MCF 10A (cell line): ENCODE data around the gene SLC9A4. TPM values are rescaled to one million over a fixed set of nuclear protein-coding genes. Genes with fewer than 3 reads are reported as not detected.

ENCODE experiments used
- Bru-seq: library from RNA; stranded (reverse); fragments of 400-500 nt; gene quantifications from one replicate; lab custom pipeline; 2021; lab: Mats Ljungman, UMichigan
- BruChase-seq, 2 experiments: library from RNA; stranded (reverse); fragments of 400-500 nt; gene quantifications; one replicate each; lab custom pipeline; 2021; lab: Mats Ljungman, UMichigan
- BruUV-seq: library from RNA; stranded (reverse); fragments of 400-500 nt; replicated peaks from 2 replicates; lab custom pipeline; 2021; lab: Mats Ljungman, UMichigan
- CTCF ChIA-PET: fragments of 300-600 bp; sonication (Branson Sonifier 250); formaldehyde crosslinking; extraction: SDS; loops from one replicate; lab custom pipeline; 2021; ENCODE audit warnings: antibody characterized with exemption, inconsistent platforms; lab: Yijun Ruan, JAX
- POLR2A ChIA-PET: fragments of 300-600, 350-650 bp; sonication (Branson Sonifier 250); formaldehyde crosslinking; extraction: SDS; loops from one replicate; lab custom pipeline; 2020; ENCODE audit warnings: antibody characterized with exemption, inconsistent platforms; lab: Yijun Ruan, JAX
- DNase-seq: peaks from one replicate; pipeline ENCODE4 v3.0.0-alpha.2; 2018; ENCODE audit not compliant: unreplicated experiment
- H3K27ac Mint-ChIP-seq: one replicate; pipeline ENCODE4 v1.8.0; 2022; ENCODE audit warnings: mild to moderate bottlenecking, low read depth, mixed read lengths; ENCODE audit not compliant: unreplicated experiment
- H3K27me3 Mint-ChIP-seq: one replicate; pipeline ENCODE4 v1.8.0; 2022; ENCODE audit warnings: mixed read lengths; ENCODE audit not compliant: insufficient read depth, unreplicated experiment
- H3K36me3 Mint-ChIP-seq: one replicate; pipeline ENCODE4 v1.8.0; 2022; ENCODE audit warnings: mild to moderate bottlenecking, moderate library complexity, mixed read lengths; ENCODE audit not compliant: insufficient read depth, unreplicated experiment
- H3K4me1 Mint-ChIP-seq: one replicate; pipeline ENCODE4 v1.8.0; 2022; ENCODE audit warnings: mixed read lengths; ENCODE audit not compliant: insufficient read depth, unreplicated experiment
- H3K4me3 Mint-ChIP-seq: one replicate; pipeline ENCODE4 v1.8.0; 2022; ENCODE audit warnings: mild to moderate bottlenecking, moderate library complexity, mixed read lengths; ENCODE audit not compliant: unreplicated experiment
- H3K9me3 Mint-ChIP-seq: one replicate; pipeline ENCODE4 v1.8.0; 2022; ENCODE audit warnings: mixed read lengths; ENCODE audit not compliant: unreplicated experiment
- intact Hi-C: fragments of 100-400 bp; cut with micrococcal nuclease; formaldehyde crosslinking; loops from 2 replicates; pipeline ENCODE4 v1.14.1; 2022
- long read RNA-seq: library from polyadenylated mRNA; stranded (forward); transcript quantifications from one replicate; pipeline ENCODE4 v2.0.0, GENCODE V29; 2022
- total RNA-seq: library from RNA; stranded (reverse); gene quantifications from 2 replicates; pipeline ENCODE4 v1.2.3, GENCODE V29; 2022
- TF ChIP-seq, protein P1 (sequence below): fragments of 200-600 bp; IDR thresholded peaks from one replicate; pipeline ENCODE4 v1.8.0; 2022; ENCODE audit warnings: antibody characterized with exemption, mild to moderate bottlenecking; ENCODE audit not compliant: unreplicated experiment

Gene SLC9A4, protein sequence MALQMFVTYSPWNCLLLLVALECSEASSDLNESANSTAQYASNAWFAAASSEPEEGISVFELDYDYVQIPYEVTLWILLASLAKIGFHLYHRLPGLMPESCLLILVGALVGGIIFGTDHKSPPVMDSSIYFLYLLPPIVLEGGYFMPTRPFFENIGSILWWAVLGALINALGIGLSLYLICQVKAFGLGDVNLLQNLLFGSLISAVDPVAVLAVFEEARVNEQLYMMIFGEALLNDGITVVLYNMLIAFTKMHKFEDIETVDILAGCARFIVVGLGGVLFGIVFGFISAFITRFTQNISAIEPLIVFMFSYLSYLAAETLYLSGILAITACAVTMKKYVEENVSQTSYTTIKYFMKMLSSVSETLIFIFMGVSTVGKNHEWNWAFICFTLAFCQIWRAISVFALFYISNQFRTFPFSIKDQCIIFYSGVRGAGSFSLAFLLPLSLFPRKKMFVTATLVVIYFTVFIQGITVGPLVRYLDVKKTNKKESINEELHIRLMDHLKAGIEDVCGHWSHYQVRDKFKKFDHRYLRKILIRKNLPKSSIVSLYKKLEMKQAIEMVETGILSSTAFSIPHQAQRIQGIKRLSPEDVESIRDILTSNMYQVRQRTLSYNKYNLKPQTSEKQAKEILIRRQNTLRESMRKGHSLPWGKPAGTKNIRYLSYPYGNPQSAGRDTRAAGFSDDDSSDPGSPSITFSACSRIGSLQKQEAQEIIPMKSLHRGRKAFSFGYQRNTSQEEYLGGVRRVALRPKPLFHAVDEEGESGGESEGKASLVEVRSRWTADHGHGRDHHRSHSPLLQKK
- total RNA-seq (0.07 TPM in 1 of 2 replicates, not detected in the other), Bru-seq, nascent RNA (percentile 4 among the genes with signal in this experiment), BruChase-seq, experiment 1, labeled RNA remaining after a 6-hour chase (percentile 7 among the genes with signal in this experiment), BruChase-seq, experiment 2, labeled RNA remaining after a 2-hour chase (percentile 4 among the genes with signal in this experiment)
- long read RNA-seq: 0 reads

DNA sequence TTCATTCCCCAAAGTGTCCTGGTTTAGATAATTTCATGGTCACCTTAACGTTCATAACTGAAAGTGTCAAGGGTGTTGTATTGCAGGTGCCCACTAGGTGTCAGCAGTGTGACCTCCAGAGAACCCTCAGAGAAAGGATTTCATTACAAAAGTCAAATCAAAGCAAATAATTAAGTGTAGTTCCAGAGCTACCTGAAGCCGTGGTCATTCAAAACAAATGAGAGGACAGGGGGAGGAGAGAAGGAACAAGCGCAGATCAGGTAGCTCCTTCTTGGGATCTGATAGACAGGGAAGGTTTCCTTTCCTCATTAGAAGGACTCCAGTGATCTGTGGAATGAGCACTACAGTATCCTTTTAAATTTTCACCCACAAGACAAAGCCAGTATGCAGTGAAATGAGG lies at the start of gene SLC9A4:
SLC9A4 (plus strand) TSS at position 207 of the 400 bp plus-strand sequence. CDS start 534 bp downstream, outside the sequence.
- Mint-ChIP-seq H3K36me3 (no peaks in the 10 kb centered on the region), H3K4me3 (no peak within 1 kb of the TSS), H3K27ac (no peak within 1 kb of the TSS), H3K27me3 (peaks cover 11% of the 10 kb centered on the region), H3K9me3 (peaks cover 9% of the 10 kb centered on the region), H3K4me1 (no peaks in the 10 kb centered on the region)
- POLR2A ChIA-PET: interaction anchor here (0.6 to 1.9 kb wide), 5 partner anchors 10 to 143 kb away, joined by 3 to 9 read pairs (median 3); no protein-coding TSS in a partner anchor
- BruUV-seq: no TSS peak
- intact Hi-C loops: loop anchor here (1.0 to 5.0 kb wide), 5 partner anchors 48 to 334 kb away; no protein-coding TSS in a partner anchor
- CTCF ChIA-PET: interaction anchor here (0.6 to 16.8 kb wide), 70 partner anchors 8 to 1158 kb away, joined by 3 to 291 read pairs (median 5); no protein-coding TSS in a partner anchor
- TF ChIP-seq, protein P1, sequence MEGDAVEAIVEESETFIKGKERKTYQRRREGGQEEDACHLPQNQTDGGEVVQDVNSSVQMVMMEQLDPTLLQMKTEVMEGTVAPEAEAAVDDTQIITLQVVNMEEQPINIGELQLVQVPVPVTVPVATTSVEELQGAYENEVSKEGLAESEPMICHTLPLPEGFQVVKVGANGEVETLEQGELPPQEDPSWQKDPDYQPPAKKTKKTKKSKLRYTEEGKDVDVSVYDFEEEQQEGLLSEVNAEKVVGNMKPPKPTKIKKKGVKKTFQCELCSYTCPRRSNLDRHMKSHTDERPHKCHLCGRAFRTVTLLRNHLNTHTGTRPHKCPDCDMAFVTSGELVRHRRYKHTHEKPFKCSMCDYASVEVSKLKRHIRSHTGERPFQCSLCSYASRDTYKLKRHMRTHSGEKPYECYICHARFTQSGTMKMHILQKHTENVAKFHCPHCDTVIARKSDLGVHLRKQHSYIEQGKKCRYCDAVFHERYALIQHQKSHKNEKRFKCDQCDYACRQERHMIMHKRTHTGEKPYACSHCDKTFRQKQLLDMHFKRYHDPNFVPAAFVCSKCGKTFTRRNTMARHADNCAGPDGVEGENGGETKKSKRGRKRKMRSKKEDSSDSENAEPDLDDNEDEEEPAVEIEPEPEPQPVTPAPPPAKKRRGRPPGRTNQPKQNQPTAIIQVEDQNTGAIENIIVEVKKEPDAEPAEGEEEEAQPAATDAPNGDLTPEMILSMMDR: peak; percentile 79
- peak; percentile 62 for DNase-seq

DNA sequence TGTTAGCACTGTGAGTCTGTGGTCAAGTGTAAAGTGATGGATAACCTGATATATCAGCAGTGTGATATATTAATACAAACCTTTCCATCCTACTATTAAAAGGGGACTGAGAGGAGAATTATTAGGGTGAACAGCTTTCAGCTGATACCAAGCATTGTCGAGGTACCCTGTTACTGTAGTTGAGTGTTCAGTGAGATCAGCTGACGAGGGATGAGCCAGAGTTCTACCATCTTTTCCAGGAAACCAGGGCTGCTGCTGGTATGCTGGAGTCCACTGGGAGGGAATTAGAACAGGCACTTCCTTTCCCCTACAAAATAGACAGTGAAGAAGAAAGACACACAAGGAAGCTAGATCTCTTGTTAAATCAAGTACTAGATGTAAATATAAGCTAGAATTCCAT lies 49.7 kb upstream of the SLC9A4 start:
- CTCF ChIA-PET: interaction anchor here (1.0 to 1.8 kb wide), 2 partner anchors 14 to 21 kb away, joined by 3 to 7 read pairs; no protein-coding TSS in a partner anchor
- Mint-ChIP-seq H3K4me1 (no peaks in the 10 kb centered on the region), H3K27me3 (peaks cover 35% of the 10 kb centered on the region), H3K27ac (no peak overlapping the region), H3K9me3 (no peaks in the 10 kb centered on the region), H3K4me3 (no peak overlapping the region), H3K36me3 (peaks cover 6% of the 10 kb centered on the region)
- POLR2A ChIA-PET: interaction anchor here (1.2 kb wide), 1 partner anchor 16 kb away, joined by 3 read pairs; no protein-coding TSS in a partner anchor
- TF ChIP-seq, protein P1: no peak
- DNase-seq: no peak
- no TSS peak for BruUV-seq
- intact Hi-C loops: no loop called here

DNA sequence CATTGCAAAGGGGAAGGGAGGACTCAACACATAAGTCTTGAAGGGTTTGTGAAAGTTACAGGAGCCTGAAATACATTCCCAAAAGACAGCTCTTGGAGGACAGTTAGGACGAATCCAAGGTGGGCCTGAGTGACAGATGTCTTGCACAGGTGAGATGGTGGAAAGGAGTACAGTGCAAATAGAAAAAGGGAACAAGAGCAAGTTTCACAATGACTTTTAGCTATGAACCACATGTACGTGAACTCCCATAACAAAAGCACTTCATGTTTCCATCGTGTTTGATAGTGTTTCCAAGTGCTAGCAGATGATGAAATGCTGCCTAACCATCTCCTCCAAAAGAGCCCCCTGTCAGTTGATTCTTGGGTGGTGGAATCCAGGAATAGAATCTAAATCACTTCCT lies 48.3 kb upstream of the SLC9A4 start:
- no TSS peak for BruUV-seq
- intact Hi-C loops: no loop called here
- CTCF ChIA-PET: no interaction called here
- POLR2A ChIA-PET: no interaction called here
- TF ChIP-seq, protein P1: no peak
- no peaks in the 10 kb centered on the region for H3K9me3 Mint-ChIP-seq
- peaks cover 6% of the 10 kb centered on the region for H3K36me3 Mint-ChIP-seq
- no peak overlapping the region for H3K4me3 Mint-ChIP-seq
- DNase-seq: no peak
- no peak overlapping the region for H3K27ac Mint-ChIP-seq
- peaks cover 27% of the 10 kb centered on the region for H3K27me3 Mint-ChIP-seq
- H3K4me1 Mint-ChIP-seq: no peaks in the 10 kb centered on the region
